Measurements from ENCODE around the gene TLX2.
A peak's percentile ranks its signal among the peaks of the same experiment; 100 is the strongest.

The TLX2 gene

DNA sequence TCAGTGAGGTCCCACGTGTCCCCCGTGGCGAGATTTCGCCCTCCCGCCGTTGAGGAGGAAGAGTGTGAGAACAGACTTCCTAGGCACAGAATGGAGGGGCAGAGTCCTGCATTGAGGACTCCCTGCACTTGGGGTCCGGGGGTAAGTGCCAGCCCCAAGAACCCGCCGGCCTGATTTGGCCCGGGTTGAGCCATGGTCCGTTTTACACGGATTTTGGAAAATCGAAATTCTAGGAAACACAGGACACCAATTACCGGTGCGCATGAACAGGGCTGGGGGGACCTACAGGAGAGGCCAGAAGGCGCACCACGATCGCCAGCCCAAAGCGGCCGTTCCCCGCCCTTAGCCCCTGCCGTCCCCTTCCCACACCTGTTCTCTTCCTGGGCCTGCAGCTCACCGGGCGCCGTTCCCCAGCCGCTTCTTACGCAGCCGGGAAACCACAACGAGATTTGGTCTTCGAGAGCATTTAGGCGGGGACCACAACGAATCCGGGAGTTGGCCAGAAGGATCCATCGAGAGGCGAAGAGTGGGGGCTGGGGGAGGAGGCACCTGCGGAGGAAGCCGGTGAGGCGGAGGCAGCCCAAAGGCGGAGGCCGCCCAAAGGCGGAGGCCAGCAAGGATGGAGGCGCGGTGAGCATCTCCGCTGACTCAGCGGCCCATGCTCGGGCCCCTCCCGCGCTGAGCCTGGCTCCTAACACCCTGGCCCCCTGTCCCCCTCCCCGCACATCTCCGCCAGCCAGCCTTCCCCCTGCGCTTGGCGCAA, 464 bp upstream of the TLX2 start:
- no peak for DNase-seq

DNA sequence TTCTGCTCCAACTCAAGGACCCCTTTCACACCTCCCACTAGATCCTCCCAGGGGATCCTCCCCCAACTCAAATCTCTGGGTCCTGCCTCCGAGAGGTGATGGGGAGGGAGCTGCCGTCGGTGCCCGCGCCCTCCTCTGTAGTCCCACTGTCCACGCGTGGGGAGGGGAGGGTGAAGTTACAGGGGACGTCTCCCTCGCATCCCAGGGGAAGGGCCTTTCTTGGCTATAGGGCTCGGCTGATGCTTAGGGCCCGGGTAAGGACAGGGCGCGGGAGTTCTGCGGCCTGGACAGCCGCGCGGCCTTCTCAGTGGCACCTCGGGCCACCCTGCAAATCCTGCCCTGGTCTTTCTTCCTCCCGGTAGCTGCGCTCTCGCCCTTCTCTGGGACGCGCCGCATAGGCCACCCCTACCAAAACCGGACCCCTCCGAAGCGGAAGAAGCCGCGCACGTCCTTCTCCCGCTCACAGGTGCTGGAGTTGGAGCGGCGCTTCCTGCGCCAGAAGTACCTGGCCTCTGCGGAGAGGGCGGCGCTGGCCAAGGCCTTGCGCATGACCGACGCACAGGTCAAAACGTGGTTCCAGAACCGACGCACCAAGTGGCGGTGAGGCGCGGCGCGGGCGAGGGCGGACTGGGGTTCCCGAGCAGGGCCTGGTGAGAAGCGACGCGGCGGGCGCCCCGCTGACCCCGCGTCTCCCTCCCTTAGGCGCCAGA, 1.2 kb downstream of the TLX2 start:
- no peak for DNase-seq

DNA sequence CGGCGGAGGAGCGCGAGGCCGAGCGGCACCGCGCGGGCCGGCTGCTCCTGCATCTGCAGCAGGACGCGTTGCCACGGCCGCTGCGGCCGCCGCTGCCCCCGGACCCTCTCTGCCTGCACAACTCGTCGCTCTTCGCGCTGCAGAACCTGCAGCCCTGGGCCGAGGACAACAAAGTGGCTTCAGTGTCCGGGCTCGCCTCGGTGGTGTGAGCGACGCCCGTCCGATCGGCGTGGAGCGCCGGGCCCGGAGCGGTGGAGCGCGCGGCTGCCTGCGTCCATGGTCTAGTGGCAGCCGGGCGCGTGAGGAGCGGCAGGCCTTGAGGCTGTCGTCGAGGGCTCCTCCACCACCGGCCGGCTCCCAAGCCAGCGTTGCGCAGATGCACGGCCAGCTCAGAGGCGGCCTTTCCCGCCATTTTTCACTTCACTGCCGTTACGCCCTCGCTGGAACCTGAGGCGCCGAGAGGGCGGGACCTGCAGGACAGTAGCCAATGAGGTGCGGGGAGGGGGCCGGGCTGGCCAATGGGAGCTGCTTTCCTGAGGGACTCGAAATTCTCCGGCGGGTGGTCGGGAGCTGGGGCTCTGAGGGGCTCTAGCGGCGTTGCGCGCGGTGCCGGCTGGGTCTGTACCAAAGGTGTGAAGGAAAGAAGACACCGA, 1.9 kb downstream of the TLX2 start:
- peak; percentile 75 for DNase-seq

DNA sequence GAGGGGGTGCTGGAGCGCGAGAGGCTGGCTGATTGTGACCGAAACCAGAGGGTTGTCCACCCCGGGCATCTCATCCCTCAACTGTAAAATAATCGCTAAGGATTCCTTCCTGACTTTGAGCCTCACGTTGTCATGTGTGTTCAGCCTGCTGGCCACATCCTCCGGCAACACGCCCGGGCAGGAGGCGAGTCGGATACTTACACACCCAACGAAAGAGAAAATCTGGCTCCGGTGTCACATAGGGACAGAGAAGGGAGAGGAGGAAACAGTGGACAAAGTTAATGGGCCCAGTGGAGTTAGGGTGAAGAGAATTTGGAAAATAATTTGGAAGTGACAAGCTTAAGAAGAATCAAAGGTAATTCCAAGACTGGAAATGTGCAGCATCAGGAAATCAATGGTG, 2.4 kb downstream of the TLX2 start:
- DNase-seq: no peak

DNA sequence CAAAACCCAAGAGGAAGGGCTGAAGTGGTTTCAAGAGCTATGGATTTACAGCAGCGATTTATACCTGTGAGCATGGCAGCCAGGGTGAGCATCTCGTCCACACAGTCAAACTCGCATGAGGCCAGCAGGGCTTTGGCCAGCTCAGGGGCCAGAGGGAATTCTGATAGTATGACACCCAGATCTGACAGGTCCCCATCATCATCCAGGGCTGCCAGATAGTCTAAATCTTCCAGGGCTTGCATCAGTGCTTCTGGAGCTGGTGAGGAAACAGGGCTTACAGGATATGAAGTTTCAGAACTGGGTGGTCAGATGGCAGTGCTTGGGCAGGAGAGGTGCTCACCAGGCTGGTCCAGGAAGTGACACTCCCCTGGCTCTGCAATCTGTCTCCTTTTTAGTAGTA, 8.3 kb downstream of the TLX2 start:
- no peak for DNase-seq

DNA sequence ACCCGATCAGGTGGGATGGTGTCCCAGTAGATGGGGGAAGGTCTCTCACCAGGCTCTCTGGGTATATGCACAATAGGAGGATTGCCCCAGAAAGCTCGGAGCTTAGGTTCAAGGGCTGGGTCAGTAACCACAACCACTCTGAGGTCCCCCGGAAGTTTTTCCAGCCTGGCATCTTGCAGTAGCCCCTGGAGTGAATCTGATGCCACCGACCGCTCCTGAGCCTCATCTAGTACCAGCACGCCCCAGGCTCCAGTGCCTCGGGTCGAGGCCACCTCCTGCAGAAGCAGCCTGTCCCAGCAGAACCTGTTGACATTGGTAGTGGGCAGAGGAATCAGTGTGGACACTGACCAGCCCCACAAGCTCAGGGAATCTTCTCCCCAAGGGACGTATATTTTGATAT, 9.8 kb downstream of the TLX2 start:
- DNase-seq: no peak

DNA sequence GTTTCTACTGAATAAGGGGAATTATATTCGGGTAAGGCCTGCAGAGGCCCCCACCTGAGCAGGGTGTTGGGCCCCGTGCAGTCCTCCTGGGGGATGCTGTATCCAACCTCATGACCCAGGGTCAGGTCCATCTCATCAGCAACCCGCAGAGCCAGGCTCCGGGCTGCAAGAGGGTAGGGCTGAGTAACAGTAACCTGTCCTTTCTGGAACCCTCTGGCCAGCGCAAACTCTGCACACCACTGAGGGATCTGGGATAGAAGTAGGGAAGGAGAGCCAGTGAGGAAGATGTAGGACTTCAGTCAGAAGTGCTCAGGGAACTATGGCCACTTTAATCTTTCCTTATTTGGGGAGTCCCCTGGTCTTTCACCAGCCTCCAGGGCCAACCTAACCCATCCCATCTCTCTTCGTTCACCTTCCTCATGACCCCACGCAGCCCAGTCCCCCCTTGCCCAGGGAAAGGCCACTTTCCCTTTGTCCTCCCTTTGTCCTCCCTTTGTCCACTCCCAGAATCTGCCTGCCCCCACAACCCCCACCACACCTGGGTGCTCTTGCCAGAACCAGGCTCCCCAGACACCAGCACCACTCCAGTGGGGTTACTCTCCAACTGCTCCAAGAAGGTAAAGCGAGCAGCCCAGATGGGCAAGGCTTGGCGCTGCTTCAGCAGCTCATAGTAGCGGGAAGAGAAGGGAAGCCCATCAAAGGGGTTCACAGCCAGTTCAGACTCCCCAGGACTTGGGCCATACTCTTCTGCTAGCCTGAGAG, 10.9 kb downstream of the TLX2 start:
- DNase-seq: no peak

DNA sequence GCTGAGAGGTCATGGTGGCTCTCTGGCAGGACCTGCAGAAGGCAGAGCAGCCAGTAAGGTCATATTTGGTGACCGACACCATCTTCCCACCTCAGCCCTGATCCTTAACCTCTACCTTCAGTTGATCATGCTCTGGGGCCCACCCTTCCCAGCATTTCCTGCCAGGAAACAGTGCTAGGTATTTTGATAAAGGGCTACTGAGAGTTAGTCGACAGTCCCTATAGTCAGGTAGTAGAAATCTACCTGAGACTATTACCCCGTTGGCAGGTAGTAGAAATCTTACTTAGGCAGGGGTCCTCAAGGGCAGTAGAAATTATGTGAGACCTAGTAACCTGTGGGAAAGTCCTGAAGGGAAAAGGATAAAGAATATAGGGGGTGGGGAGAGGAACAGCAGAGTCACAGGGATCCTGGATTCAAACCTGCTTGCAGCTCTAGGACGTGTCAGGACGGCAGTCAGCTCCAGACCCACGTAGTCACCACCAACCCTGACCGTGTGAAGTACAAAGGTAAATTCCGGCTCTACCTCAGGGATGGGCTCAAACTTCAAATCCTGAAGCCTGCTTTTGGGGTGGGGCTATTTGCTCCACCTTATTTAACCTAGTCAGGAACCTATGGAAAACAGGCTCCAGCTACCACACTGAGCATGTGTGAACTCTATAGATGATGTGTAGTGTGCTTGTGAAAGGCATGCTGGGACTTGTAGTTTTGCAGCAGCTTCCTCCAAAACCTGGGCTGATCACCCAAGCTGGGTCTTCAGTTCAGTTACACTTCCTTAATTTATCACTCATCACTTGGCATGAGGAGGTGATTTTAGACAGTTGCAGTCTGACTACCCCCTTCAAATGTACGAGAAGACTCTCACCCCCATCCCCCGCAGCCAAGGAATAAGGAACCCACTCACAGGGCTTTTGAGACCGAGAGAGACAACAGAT, 11.7 kb downstream of the TLX2 start, which contains the start of gene DQX1:
Gene DQX1 (minus strand): TSS at position 515 of the 932 bp plus-strand sequence. CDS start 502 bp downstream, at position 13.
- DNase-seq: no peak

DNA sequence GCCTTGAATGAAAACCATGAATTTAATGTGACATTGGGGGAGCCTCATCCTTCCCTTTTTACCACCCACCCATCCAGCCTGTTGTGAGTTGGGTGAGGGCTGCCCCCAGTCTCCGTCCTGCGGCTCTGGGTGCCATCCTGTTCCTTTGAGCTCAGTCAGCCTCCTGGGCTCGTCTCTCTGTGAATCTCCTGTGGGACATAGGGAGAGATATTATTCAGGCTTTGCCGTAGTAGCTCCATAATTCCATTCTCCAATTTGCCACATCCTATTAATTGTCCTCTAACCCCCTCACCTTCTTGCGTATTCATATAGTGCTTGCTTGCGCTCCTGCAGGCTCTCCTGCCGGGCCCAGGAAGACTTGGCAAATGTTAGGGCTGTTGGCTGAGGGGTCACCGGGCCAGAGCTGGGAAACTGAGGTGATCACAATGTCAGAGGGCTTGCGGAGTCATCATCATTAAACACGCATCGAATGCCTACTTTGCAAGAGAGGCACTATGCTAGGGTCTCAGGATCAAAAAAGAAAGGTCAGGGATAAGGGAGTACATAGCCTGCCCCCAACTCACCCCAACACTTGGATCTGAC, 12.5 kb downstream of the TLX2 start:
- DNase-seq: no peak

DNA sequence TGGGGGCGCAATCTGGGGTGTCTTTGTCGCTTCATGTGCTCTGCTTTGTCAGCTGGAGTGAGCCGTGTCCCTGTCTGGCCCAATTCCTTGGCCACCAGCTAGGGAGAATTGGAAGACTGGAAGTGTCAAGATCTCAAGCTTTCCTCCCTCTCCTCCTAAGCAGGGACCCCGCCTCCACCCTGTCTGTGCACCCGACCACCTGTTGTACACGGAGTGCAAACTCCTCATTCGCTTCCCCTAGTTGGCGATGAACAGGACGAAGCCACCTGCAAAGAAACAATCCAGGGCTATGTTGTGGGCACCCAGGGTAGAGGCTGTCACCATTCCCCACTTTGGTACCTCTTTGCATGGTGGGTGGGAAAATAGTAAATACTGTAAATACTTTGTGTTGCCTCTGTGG, 13.5 kb downstream of the TLX2 start:
- DNase-seq: no peak

DNA sequence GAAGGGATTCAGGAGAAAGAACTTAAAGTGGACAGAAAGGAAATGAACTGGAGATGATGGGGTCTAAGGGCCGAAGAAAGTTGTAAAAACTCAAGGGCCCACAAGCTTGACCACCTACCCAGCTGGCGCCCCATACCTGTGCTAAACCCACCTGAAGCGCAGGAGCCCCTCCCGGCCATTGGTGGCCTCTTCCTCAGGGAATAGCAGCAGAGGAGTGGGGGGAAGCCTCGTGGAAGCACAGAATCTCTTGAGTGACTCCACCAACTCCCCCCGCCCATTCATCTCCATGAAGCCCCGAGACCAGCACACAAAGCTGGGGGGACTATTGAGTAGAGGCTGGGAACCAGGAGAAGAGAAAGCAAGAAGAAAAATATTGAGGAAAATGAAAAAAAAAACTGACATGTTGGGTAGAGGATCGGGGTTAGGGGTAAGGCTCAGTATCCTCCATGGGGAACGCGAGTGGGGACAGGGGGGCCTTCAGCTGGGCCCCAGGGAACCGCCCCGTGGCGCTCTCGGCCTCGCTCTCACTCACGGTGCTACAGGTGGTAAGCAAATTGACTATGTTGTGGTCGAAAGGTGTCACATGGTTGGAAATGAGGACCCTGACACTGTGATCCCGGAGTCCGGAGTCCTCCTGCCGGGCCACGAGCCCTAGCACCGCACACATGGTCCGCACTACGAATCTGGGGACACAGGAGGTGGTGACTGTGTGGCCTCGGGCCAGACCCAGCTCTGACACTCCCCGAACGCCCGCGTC, 14.5 kb downstream of the TLX2 start:
- DNase-seq: no peak

DNA sequence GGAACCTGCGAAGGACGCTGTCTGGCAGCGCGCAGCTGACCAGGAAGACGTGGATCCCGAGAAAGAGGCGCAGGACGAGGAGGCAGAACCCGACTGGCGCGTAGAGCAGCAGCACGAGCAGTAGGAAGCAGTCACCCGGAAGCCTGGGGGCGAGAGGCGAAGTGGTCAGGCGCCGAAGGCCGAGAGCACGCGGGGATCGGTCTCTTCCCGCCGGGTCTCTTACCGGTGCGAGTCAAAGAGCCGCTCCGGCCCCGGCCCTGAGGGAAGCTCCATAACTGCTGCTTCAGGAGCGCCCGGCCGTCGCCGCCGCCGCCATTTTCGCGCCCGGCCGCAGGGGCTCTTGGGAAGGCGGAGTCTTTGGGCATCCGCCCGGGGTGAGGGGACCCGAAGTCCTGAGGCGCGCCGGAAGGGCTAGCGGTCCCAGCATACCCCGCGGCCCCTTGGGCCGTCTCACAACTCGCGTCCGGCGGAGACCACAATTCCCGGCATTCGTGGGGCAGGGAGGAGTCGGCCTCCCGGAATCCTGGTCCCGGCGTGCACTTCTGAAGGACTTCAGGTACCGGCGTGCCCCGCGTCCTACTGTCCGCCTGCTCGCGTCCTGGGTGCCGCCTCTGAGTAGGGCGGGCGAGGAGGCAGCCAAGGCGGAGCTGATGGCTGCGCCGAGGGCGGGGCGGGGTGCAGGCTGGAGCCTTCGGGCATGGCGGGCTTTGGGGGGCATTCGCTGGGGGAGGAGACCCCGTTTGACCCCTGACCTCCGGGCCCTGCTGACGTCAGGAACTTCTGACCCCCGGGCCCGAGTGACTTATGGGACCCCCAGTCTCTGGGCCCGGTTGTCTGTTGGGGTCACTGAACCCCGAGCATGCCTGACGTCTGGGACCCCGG, 15.3 kb downstream of the TLX2 start, which contains the start of the genes AUP1 and HTRA2:
Gene AUP1 (minus strand): TSS at position 350 of the 882 bp plus-strand sequence. CDS start 77 bp downstream, at position 273.
Gene HTRA2 (plus strand): TSS at position 577 of the 882 bp plus-strand sequence. CDS start 74 bp downstream, at position 651.
- peak; percentile 72 for DNase-seq

DNA sequence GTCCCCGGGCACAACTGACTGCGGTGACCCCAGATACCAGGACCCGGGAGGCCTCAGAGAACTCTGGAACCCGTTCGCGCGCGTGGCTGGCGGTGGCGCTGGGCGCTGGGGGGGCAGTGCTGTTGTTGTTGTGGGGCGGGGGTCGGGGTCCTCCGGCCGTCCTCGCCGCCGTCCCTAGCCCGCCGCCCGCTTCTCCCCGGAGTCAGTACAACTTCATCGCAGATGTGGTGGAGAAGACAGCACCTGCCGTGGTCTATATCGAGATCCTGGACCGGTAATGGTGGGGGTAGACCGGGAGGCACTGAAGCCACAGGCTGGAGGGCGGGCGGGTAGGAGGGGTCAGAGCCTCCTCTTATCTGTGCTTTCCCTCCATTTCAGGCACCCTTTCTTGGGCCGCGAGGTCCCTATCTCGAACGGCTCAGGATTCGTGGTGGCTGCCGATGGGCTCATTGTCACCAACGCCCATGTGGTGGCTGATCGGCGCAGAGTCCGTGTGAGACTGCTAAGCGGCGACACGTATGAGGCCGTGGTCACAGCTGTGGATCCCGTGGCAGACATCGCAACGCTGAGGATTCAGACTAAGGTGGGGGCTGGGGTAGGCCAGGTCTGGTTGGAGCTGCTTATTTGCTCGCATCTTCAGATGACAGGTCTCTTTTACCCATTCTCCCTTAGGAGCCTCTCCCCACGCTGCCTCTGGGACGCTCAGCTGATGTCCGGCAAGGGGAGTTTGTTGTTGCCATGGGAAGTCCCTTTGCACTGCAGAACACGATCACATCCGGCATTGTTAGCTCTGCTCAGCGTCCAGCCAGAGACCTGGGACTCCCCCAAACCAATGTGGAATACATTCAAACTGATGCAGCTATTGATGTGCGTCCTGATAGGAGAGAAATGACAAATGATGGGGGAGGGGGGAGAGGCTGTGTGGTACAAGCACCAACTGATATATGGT, 16.3 kb downstream of the TLX2 start:
- no peak for DNase-seq

DNA sequence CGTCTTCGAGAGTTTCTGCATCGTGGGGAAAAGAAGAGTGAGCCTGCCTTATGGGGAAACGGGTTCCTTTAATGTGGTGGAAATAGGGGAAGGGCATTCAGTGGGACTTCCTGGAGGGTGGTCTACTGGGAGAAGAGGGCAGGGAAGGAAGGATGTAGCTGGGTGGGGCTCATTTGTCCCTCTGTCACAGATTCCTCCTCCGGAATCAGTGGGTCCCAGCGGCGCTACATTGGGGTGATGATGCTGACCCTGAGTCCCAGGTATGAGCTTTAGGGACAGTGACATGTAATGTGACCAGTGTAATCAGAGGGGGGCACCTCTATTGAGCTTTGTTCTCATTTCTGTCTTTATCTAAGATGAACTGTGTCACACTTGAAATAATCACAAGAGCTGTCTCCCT, 17.4 kb downstream of the TLX2 start:
- no peak for DNase-seq

DNA sequence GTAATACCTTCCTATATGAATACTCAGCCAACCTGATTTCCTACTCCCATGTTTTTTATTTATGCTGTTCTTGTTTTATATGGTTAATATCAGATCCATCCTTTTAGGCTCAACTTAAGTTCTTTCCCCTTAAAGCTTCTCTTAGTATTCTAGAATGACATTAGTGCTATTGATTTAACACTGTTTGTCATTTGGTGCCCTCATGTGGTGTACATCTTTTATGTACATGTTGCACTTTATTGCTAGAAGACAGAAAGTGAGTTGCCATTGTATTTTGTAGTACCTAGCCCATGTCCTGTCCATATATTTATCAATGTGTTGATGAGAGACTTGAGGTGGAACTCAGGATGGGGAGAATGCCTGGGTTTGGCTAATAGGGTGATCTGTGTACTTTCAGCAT, 18.0 kb downstream of the TLX2 start:
- DNase-seq: no peak

DNA sequence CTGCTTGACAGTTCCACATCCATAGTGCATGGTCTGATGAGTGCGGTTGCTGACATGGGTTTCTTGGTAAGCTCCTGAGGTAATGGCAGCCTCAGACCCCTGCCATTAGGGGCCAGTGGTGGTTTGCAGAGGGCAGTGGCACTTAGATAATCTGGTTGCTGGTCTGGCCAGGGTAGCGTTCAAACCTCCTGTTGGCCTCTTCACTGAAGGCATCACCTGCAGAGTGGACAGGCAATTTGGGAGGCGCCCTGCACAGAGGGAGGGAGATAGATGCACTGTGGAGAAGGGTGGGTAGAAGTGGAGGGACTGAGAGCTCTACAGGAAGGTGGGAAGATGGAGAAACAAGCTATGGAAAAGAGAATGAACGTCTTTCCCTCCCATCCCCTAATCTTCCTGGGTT, 19.2 kb downstream of the TLX2 start:
- DNase-seq: no peak

DNA sequence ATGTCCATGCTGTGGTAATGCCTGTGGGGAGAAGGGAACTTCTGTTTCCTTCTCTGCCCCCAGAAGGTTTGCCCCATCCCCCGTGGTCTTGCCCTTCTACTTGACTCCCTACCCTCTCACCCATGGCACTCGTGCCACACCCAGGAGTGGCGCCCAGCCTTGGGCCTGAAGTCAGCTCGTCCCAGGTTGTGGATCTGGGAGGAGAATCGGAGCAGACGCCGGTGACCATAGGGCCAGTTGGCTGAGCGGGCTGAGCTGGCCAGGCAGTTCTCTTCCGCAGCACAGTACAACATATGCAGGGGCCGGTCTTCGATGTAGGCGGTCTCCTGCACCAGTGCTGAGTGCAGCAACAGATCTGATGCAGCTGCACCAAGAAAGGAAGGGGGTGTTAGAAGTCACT, 20.2 kb downstream of the TLX2 start:
- DNase-seq: no peak

DNA sequence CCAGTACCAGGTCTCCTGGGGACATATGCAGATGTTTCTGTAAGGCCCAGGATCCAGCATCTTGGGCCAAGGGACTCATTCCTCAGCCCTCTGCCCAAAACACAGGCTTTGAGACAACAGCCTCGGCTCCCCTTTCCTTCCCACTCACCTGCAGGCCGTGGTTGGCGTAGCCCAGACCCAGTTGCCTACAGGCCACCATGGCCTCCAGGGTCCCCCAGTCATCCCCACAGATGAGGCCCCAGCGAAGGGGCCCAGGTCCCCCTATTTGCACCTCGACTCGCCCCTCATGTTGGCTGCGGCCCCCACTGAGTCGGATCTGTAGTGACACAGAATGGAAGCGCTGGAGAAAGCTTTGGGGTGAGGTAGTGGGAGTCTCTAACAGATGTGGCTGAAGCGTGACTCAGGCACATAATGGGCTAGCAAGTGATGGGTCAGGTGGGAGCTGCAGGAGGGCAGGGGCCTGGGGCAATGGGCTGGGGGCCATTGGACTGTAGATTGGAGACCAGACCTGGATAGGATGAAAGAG, 21.3 kb downstream of the TLX2 start:
- DNase-seq: no peak
